ENCODE data around the gene SAMD1. TPM values are rescaled to one million over a fixed set of nuclear protein-coding genes. Genes with fewer than 3 reads are reported as not detected.

The SAMD1 gene
- total and polyA plus RNA-seq, 2 of the 13 experiments (the other 11 are each of a cell fraction or from before 2014, with no cell fraction given), result 17.5 to 45.0 TPM

- no peak overlapping the region for H3K4me2 ChIP-seq (ENCODE audit: low read depth, low read length)
- no peak overlapping the region for H3K27ac ChIP-seq (ENCODE audit: extremely low read length, insufficient read depth, low read length)
- peaks cover 5 to 11% of the 10 kb centered on the region in 2 experiments; a peak in 3 of 5 replicates for H3K36me3 ChIP-seq (replicated peaks in 1 of 2; ENCODE audit: control insufficient read depth in 1 of 2, insufficient read depth in 2 of 2, low read length in 2 of 2)
- BruUV-seq (replicated peaks), result no TSS peak
- peaks cover 6% of the 10 kb centered on the region; the same call in 1 of the 2 replicates for H3K9me3 ChIP-seq (ENCODE audit: low read length)
- FAIRE-seq, result no peak
- 98% methylated on average over 9 of the region's 9 CpGs for WGBS (ENCODE audit: low lambda C conversion rate)
- peaks cover 4% of the 10 kb centered on the region for H3K79me2 ChIP-seq (ENCODE audit: insufficient read depth, low read length)
- ChIA-PET POLR2A (no interaction called here), CTCF (ENCODE audit: low intra/inter-chr PET ratio, low total read pairs) (no interaction called here)
- no peak for ATAC-seq
- no peak for DNase-seq (ENCODE audit: low spot score)
- no peak overlapping the region for H3K9ac ChIP-seq (ENCODE audit: insufficient read depth, low read depth, low read length)
- TF ChIP-seq ZNF354B (CRISPR knock-in tag; IDR thresholded peaks at IDR 0.05) (peak; percentile 100; the same call in 1 of the 2 replicates), KDM6A (CRISPR knock-in tag; IDR thresholded peaks at IDR 0.05; ENCODE audit: low read depth) (no peak)
- intact Hi-C loops (cut with micrococcal nuclease; ENCODE audit: unreplicated experiment), result no loop called here
- no peaks in the 10 kb centered on the region for H3K27me3 ChIP-seq (ENCODE audit: control insufficient read depth in 1 of 2, insufficient read depth in 2 of 2, low read length in 2 of 2)
- no peak overlapping the region for H2AFZ ChIP-seq (ENCODE audit: low read length)
- peaks cover 18% of the 10 kb centered on the region for H3K4me1 ChIP-seq (ENCODE audit: insufficient read depth, low read length)
- no peak overlapping the region for H3K4me3 ChIP-seq (replicated peaks in 1 of 3; ENCODE audit: insufficient read depth in 1 of 3, low read depth in 2 of 3, low read length in 3 of 3)
- no peaks in the 10 kb centered on the region for H4K20me1 ChIP-seq (ENCODE audit: insufficient read depth, low read length)
- in situ Hi-C loops (cut with HindIII; ENCODE audit: extremely low pct_ligation_motif_present, low pct_unique_long_range_greater_than_20kb), result no loop called here
Observed at GRCh38 chr19:14093117-14093823, 2.7 kb upstream of the SAMD1 start.

- intact Hi-C loops (cut with micrococcal nuclease; ENCODE audit: unreplicated experiment) (no loop called here), in situ Hi-C loops (cut with HindIII; ENCODE audit: extremely low pct_ligation_motif_present, low pct_unique_long_range_greater_than_20kb) (no loop called here)
- DNase-seq (ENCODE audit: low spot score) (no peak), ATAC-seq (peak; percentile 4; the same call in 1 of the 3 replicates), FAIRE-seq (no peak)
- POLR2A ChIA-PET, result interaction anchor here (1.0 kb wide), 1 partner anchor 45 kb away, joined by 4 read pairs; the partner anchor contains the start of gene ASF1B
- Histone ChIP-seq H3K36me3 (replicated peaks in 1 of 2; ENCODE audit: control insufficient read depth in 1 of 2, insufficient read depth in 2 of 2, low read length in 2 of 2) (peaks cover 4 to 11% of the 10 kb centered on the region in 2 experiments; a peak in 3 of 5 replicates), H3K27me3 (ENCODE audit: control insufficient read depth in 1 of 2, insufficient read depth in 2 of 2, low read length in 2 of 2) (no peaks in the 10 kb centered on the region), H3K4me1 (ENCODE audit: insufficient read depth, low read length) (peaks cover 21% of the 10 kb centered on the region), H3K9me3 (ENCODE audit: low read length) (peaks cover 6% of the 10 kb centered on the region; the same call in 1 of the 2 replicates), H3K4me2 (ENCODE audit: low read depth, low read length) (peak overlapping the region; percentile 79), H3K27ac (ENCODE audit: extremely low read length, insufficient read depth, low read length) (peak overlapping the region; percentile 79), H3K4me3 (replicated peaks in 1 of 3; ENCODE audit: insufficient read depth in 1 of 3, low read depth in 2 of 3, low read length in 3 of 3) (peak overlapping the region; percentile 77 to 92 (median 83)), H3K9ac (ENCODE audit: insufficient read depth, low read depth, low read length) (peak overlapping the region; percentile 74; the same call in 1 of the 2 replicates), H3K79me2 (ENCODE audit: insufficient read depth, low read length) (peaks cover 4% of the 10 kb centered on the region), H4K20me1 (ENCODE audit: insufficient read depth, low read length) (no peaks in the 10 kb centered on the region), H2AFZ (ENCODE audit: low read length) (no peak overlapping the region)
- BruUV-seq (replicated peaks), result no TSS peak
- WGBS (ENCODE audit: low lambda C conversion rate), result 33% methylated on average over 15 of the region's 15 CpGs
- CTCF ChIA-PET (ENCODE audit: low intra/inter-chr PET ratio, low total read pairs), result no interaction called here
- TF ChIP-seq TAF1 (CRISPR knock-in tag; IDR thresholded peaks at IDR 0.05), result no peak
- no peak for TF ChIP-seq CSRNP2 (CRISPR knock-in tag; conservative IDR thresholded peaks at IDR 0.05; ENCODE audit: low read depth)
- no peak for TF ChIP-seq RAD51 (IDR thresholded peaks at IDR 0.05; ENCODE audit: borderline replicate concordance)
- TF ChIP-seq AKAP8 (CRISPR knock-in tag; IDR thresholded peaks at IDR 0.05), result no peak
- TF ChIP-seq TCF12 (IDR thresholded peaks at IDR 0.05), result no peak
- TF ChIP-seq TCF12 (CRISPR knock-in tag; IDR thresholded peaks at IDR 0.05), result no peak
- TF ChIP-seq THAP11 (CRISPR knock-in tag; IDR thresholded peaks at IDR 0.05), result no peak
- TF ChIP-seq ZSCAN12 (CRISPR knock-in tag; IDR thresholded peaks at IDR 0.05), result no peak
- 0 out of 2 replicates have a peak, but pooled peaks have one; percentile 41 for TF ChIP-seq HDAC1 (CRISPR knock-in tag; IDR thresholded peaks at IDR 0.05)
- no peak for TF ChIP-seq E2F1 (CRISPR knock-in tag; IDR thresholded peaks at IDR 0.05)
- TF ChIP-seq MXD3 (CRISPR knock-in tag; IDR thresholded peaks at IDR 0.05), result peak; percentile 4; the same call in 1 of the 2 replicates
- no peak for TF ChIP-seq U2AF1 (optimal IDR thresholded peaks at IDR 0.05; ENCODE audit: low read depth, low read length)
- no peak for TF ChIP-seq JARID2 (CRISPR knock-in tag; IDR thresholded peaks at IDR 0.05; ENCODE audit: insufficient replicate concordance)
Observed at GRCh38 chr19:14091813-14092462, 1.4 kb upstream of the SAMD1 start.
